ENCODE measurements around the gene MEIS1.

MEIS1 gene

DNA sequence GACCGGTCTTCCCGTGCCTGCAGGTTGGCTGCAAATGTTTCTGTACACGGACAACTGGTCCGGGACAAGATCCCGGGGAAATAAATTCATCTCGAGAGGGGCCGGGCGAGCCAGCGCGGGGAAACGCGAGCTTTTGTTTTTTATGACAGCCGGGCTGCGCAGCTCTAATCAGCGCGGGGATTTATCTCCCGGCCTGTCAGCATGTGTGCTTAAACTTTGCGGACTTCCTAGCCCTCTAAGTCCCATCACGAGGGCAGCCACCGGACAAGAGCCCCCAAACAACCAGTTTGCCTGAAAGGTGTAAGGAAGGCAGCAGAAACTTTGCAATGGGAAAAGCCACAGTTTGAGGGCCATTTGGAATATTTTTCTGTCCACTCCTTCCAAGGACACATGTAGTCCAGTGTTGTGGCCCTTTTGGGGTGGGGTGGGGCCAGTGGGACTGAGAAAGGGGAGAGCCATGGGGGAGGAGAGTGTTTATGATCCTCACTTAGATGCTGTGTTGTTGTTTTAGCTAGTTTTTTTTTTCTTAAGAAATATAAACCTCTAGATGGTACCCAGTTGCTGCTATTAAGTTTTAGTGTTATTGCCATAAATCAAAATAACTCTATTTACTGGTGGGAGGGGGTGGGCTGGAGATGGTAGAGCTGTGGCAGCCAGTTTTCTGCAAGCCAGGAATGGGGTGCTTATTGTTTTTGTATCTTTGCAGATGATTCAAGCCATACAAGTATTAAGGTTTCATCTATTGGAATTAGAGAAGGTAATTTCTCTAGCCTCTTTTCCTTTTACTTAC lies 6.0 kb downstream of the MEIS1 start:
- Histone ChIP-seq H4K20me1 (peaks cover 0 to 57% (median 35%) of the 10 kb centered on the region in 11 experiments; a peak in 16 of 22 replicates), H3K4me2 (no peak overlapping the region), H3K4me3 (no peak overlapping the region), H3K9me3 (replicated peaks in 1 of 11) (peaks cover 15 to 36% (median 23%) of the 10 kb centered on the region in 11 experiments), H3K36me3 (no peaks in the 10 kb centered on the region), H3K27me3 (peaks cover 96 to 100% (median 100%) of the 10 kb centered on the region in 11 experiments), H3K27ac (no peak overlapping the region), H3K4me1 (no peaks in the 10 kb centered on the region), H3K9ac (no peak overlapping the region)
- TF ChIP-seq Cebpa-rat (IDR thresholded peaks at IDR 0.05): no peak

DNA sequence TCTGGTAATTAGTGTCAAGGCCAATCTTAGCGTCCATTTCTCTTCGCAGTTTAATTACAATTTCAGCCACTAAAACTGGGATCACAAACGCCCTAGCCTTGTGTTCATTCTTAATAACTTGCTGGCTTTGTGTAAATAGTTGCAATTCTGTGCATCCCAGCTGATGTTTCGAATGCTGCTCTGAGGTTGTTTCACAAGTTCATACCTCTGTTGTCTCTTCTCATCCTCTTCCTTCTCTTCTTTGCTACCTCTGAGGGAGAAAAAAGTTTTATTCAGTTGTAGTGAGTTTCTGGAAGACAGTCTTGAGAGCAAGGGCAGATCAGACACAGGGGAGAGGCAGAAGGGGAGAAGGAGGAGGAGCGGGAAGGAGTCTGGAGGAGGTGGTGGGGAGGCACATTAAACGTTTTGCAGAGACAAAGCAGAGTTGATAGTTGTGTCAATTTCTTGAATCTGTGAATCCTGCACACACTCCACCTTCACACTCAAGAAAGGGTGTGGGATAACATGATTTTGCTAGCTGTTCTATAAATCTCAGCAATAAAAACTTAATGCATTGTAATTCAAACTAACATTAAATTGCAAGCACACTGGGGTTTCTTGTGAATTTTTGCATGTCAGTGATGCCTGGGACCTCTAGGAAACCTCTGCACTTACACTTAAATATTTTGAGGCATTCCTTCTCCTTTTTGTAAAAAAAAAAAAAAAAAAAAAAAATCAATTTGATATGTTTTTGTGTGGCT lies 6.8 kb downstream of the MEIS1 start:
- Histone ChIP-seq H4K20me1 (peaks cover 0 to 48% (median 31%) of the 10 kb centered on the region in 11 experiments; a peak in 16 of 22 replicates), H3K27me3 (peaks cover 93 to 100% (median 100%) of the 10 kb centered on the region in 11 experiments), H3K4me1 (no peaks in the 10 kb centered on the region), H3K4me3 (no peak overlapping the region), H3K9me3 (replicated peaks in 1 of 11) (peaks cover 21 to 44% (median 27%) of the 10 kb centered on the region in 11 experiments), H3K36me3 (no peaks in the 10 kb centered on the region), H3K27ac (no peak overlapping the region), H3K9ac (no peak overlapping the region), H3K4me2 (no peak overlapping the region)
- no peak for TF ChIP-seq Cebpa-rat (IDR thresholded peaks at IDR 0.05)

DNA sequence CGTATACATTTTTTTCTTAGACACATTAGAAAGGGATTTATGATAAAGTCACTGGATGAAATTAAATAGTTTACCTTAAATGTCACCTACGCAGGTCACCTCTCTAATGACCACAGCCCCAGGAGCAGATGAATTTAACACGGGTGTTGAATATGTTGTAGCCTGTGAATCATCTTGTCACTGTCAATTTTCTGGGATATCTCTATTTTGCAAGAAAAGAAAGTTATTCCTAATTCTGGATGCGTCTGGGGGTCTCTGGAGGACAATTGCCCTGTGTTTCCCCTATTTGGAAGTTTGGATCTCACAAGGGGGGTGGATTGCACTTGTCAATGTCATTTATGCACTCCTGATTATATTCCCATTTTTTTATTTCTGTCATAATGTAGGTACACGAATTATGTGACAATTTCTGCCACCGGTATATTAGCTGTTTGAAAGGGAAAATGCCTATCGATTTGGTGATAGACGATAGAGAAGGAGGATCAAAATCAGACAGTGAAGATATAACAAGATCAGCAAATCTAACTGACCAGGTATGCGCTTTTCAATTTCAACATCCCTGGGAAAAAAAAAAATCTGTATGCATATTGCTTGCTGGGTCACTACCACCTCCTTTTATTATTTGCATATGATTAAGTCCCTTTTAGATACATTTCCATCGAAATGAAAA lies 7.7 kb downstream of the MEIS1 start:
- no peak for TF ChIP-seq Cebpa-rat (IDR thresholded peaks at IDR 0.05)
- no peaks in the 10 kb centered on the region for H3K4me1 ChIP-seq
- peaks cover 84 to 100% (median 96%) of the 10 kb centered on the region in 11 experiments for H3K27me3 ChIP-seq

DNA sequence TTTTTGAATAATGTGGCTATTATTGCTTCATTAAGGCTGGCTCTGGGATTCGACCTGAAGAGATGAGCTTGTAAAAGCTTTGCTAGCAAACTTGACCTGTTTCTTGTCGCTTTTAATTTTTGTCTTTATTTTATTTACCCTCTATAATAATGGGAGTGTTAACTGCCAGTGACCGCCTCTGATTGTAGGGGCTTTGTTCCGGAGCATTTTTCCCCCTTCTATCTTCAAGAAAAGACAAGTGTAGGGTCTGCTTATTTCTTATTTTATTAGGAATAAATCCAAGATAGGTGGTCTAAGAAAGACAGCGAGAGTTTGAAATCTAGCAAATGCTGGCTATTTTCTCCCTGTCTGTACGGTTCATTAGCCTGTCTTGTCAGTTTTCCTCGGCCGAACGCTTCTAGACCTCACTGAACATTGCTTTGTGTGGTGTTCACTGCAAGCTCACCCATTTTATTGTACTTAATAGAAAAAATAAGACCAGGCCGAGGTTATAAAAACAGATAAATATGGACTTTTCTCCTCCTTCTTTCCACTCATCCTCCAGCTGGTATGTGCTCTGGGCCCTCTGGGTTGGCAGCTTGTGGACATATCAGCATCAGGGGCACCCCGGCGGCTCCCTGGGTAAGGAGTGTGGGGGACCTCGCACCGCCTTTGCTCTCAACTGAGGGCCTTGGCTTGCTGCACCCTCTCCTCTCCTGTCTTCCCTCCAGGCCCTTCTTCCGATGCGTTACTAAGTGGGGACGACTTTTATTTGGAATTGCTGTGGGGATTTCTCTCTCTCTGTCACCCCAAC lies 8.5 kb downstream of the MEIS1 start:
- Histone ChIP-seq H3K27ac (no peak overlapping the region), H3K9ac (no peak overlapping the region), H3K4me1 (no peaks in the 10 kb centered on the region), H3K9me3 (replicated peaks in 1 of 11) (peaks cover 21 to 38% (median 28%) of the 10 kb centered on the region in 11 experiments), H4K20me1 (peaks cover 0 to 32% (median 16%) of the 10 kb centered on the region in 11 experiments; a peak in 14 of 22 replicates), H3K27me3 (peaks cover 77 to 98% (median 89%) of the 10 kb centered on the region in 11 experiments), H3K4me2 (no peak overlapping the region), H3K4me3 (no peak overlapping the region), H3K36me3 (no peaks in the 10 kb centered on the region)
- TF ChIP-seq Cebpa-rat (IDR thresholded peaks at IDR 0.05): no peak

More for the DNA sequence above, 7.7 kb downstream of the MEIS1 start:
- H3K36me3 ChIP-seq: no peaks in the 10 kb centered on the region
- no peak overlapping the region for H3K9ac ChIP-seq
- no peak overlapping the region for H3K4me3 ChIP-seq
- H3K27ac ChIP-seq: no peak overlapping the region
- H3K9me3 ChIP-seq (replicated peaks in 1 of 11): peaks cover 21 to 44% (median 28%) of the 10 kb centered on the region in 11 experiments
- no peak overlapping the region for H3K4me2 ChIP-seq
- H4K20me1 ChIP-seq: peaks cover 0 to 39% (median 24%) of the 10 kb centered on the region in 11 experiments; a peak in 15 of 22 replicates

DNA sequence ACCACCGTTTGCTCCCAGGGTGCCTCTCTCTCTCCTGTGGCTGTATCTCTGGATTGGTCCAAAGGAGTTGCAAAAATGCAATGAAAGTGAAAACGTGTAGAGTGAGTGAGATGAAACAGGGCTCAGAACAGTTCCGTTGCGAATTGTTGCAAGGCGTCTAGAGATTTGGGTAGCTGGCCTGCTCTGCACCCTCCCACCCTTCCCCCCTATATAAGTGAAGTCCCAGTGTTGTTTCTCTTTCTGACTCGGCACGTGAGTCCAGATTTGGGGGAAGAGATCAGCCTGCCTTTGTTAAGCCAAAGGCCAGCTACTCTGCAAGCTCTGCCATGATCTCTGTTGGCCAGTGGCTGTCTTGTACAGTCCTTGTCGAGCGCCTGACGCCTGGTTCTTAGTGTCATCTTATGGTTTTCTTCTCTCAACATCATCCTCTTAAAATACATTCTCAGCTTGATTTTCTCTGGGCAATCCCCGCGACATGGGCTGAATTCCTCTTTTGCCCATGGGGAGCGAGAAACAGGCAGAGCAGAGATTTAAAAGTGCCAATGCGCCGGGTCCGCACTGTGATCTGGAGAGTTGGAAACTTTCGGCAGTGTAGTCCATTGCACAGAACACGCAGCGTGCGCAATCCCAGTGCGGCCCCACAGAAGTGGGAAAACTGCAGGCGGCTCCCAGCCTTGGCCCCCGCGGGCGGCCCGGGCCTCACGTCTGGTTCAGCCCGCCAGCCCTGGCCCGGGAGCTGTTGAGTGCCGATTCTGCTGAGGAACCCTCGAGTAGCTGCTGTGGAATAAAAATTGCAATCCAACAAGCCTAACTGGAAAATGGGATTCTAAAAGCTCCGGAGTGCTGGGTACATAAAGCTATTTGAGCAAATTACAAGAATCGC lies 9.3 kb downstream of the MEIS1 start:
- Histone ChIP-seq H3K9ac (no peak overlapping the region), H4K20me1 (peaks cover 0 to 24% (median 11%) of the 10 kb centered on the region in 11 experiments; a peak in 12 of 22 replicates), H3K9me3 (replicated peaks in 1 of 11) (peaks cover 21 to 37% (median 26%) of the 10 kb centered on the region in 11 experiments), H3K36me3 (no peaks in the 10 kb centered on the region), H3K27ac (no peak overlapping the region), H3K27me3 (peaks cover 69 to 91% (median 81%) of the 10 kb centered on the region in 11 experiments), H3K4me3 (no peak overlapping the region), H3K4me1 (no peaks in the 10 kb centered on the region), H3K4me2 (no peak overlapping the region)
- TF ChIP-seq Cebpa-rat (IDR thresholded peaks at IDR 0.05): no peak

DNA sequence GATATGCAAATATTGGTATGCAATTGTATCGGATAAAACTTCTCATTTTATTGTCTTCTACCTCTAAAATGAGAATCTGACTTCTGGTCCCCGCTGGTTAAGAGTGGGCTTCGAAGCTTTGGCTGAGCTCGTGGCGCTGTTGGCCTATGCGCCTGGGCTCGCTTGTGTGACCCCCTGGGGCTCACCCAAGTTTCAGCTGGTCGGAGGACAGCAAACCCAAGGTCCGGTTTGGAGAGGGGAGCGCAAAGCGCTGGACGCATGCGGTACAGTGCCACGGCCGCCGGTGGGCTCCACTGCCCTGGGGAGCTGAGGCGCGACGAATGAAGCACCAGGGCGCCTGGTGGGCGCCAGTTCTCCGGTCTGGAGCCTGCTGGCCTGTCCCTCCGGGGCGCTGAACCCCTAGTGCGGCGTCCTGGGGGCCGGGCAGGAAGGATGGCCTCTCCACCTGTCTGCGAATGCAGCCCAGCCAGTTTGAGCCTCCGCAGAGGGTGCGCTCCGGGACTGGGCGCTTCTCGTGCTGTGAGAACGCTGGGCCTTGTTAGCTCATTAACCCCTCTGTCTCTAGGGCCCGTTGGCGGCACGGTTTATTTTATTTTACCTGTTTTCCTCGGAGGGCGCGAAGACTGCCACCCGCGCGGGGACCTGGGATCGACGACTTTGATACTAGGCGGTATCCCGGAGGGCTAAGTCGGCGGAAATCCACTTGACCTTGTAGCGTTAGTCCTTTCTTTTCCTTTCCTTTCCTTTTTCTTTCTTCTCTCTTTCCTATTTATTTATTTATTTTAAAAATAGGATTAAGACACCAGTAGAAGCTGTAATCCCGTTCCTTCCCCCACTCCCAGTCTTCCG lies 10.4 kb downstream of the MEIS1 start:
- no peak overlapping the region for H3K9ac ChIP-seq
- peaks cover 58 to 80% (median 70%) of the 10 kb centered on the region in 11 experiments for H3K27me3 ChIP-seq
- peaks cover 21 to 30% (median 23%) of the 10 kb centered on the region in 11 experiments for H3K9me3 ChIP-seq (replicated peaks in 1 of 11)
- no peak for TF ChIP-seq Cebpa-rat (IDR thresholded peaks at IDR 0.05)
- H4K20me1 ChIP-seq: peaks cover 0 to 13% (median under 1%) of the 10 kb centered on the region in 11 experiments; a peak in 6 of 22 replicates
- no peaks in the 10 kb centered on the region for H3K4me1 ChIP-seq
- no peak overlapping the region for H3K4me2 ChIP-seq
- H3K27ac ChIP-seq: no peak overlapping the region
- no peaks in the 10 kb centered on the region for H3K36me3 ChIP-seq
- no peak overlapping the region for H3K4me3 ChIP-seq

Data from BLaER1 treated with 17β-estradiol and CSF1 and Interleukin-3, amounts not matched to agents 10 nM and 100 nM (cell line).